Central memory CD8-positive, alpha-beta T cell (primary cell): ENCODE results near the gene CMPK2.
"Not testable (repeated sequence)": the region's sequence is repeated elsewhere in the genome, so short reads cannot be mapped to it uniquely, and the experiment has no call there.

Source experiments
- ATAC-seq: fragments of 150-1000 bp; cut with Tn5 transposase; replicated peaks from 2 replicates; pipeline ENCODE4 v1.10.0; 2022; ENCODE audit warnings: mild to moderate bottlenecking, moderate FRiP score, moderate number of reproducible peaks; ENCODE audit not compliant: poor library complexity, severe bottlenecking; ENCODE audit errors: extremely low read depth
- DNase-seq, 2 donors: peaks; one replicate each; pipeline ENCODE4 v3.0.0; 2021; ENCODE audit warnings: low spot score in 2 of 2
- H3K27ac Mint-ChIP-seq: one replicate; pipeline ENCODE4 v1.8.0; 2022; ENCODE audit warnings: low read depth, mild to moderate bottlenecking, moderate library complexity, mixed read lengths
- H3K27me3 Mint-ChIP-seq: one replicate; pipeline ENCODE4 v1.8.0; 2022; ENCODE audit warnings: mixed read lengths
- H3K36me3 Mint-ChIP-seq: one replicate; pipeline ENCODE4 v1.8.0; 2022; ENCODE audit warnings: mild to moderate bottlenecking, moderate library complexity, mixed read lengths; ENCODE audit not compliant: insufficient read depth
- H3K4me1 Mint-ChIP-seq: one replicate; pipeline ENCODE4 v1.8.0; 2022; ENCODE audit warnings: mixed read lengths
- H3K4me3 Mint-ChIP-seq: one replicate; pipeline ENCODE4 v1.8.0; 2022; ENCODE audit warnings: mild to moderate bottlenecking, moderate library complexity, mixed read lengths
- H3K9me3 Mint-ChIP-seq: one replicate; pipeline ENCODE4 v1.8.0; 2022; ENCODE audit warnings: mixed read lengths

The CMPK2 gene

GRCh38 chr2:6865346-6866274 is at the start of gene CMPK2:
TSS of gene CMPK2 (minus strand) at chr2:6865907. CDS start at chr2:6865696, 211 bp downstream.
- Mint-ChIP-seq H3K4me3 (peak within 1 kb of the TSS; percentile 91), H3K4me1 (peaks cover 34% of the 10 kb centered on the region)

GRCh38 chr2:6915399-6915798 is 49.7 kb upstream of the CMPK2 start:
- Mint-ChIP-seq H3K27me3 (no peaks in the 10 kb centered on the region), H3K4me3 (no peak overlapping the region), H3K27ac (no peak overlapping the region), H3K9me3 (no peaks in the 10 kb centered on the region), H3K36me3 (peaks cover 8% of the 10 kb centered on the region), H3K4me1 (peaks cover 56% of the 10 kb centered on the region)
- no peak for DNase-seq
- ATAC-seq = no peak

More at GRCh38 chr2:6865346-6866274, at the start of gene CMPK2:
- Mint-ChIP-seq H3K9me3 (peaks cover under 1% of the 10 kb centered on the region), H3K27ac (peak within 1 kb of the TSS; percentile 89), H3K36me3 (peaks cover 7% of the 10 kb centered on the region), H3K27me3 (no peaks in the 10 kb centered on the region)
- peak; percentile 79 for ATAC-seq
- DNase-seq = peak; percentile 54 to 72

GRCh38 chr2:6914828-6915227 is 49.1 kb upstream of the CMPK2 start:
- H3K4me1 Mint-ChIP-seq = peaks cover 58% of the 10 kb centered on the region
- no peak overlapping the region for H3K4me3 Mint-ChIP-seq
- H3K9me3 Mint-ChIP-seq = no peaks in the 10 kb centered on the region
- DNase-seq = no peak
- H3K27me3 Mint-ChIP-seq = no peaks in the 10 kb centered on the region
- H3K27ac Mint-ChIP-seq = no peak overlapping the region
- ATAC-seq = no peak
- H3K36me3 Mint-ChIP-seq = peaks cover 9% of the 10 kb centered on the region

- H3K27ac Mint-ChIP-seq = peak overlapping the region; percentile 16
- no peaks in the 10 kb centered on the region for H3K27me3 Mint-ChIP-seq
- no peak for DNase-seq
- H3K36me3 Mint-ChIP-seq = peaks cover 7% of the 10 kb centered on the region
- peaks cover 59% of the 10 kb centered on the region for H3K4me1 Mint-ChIP-seq
- H3K9me3 Mint-ChIP-seq = no peaks in the 10 kb centered on the region
- no peak for ATAC-seq
- peak overlapping the region; percentile 47 for H3K4me3 Mint-ChIP-seq
Observed at GRCh38 chr2:6913415-6914157, 47.9 kb upstream of the CMPK2 start.

- H3K4me3 Mint-ChIP-seq = no peak overlapping the region
- no peaks in the 10 kb centered on the region for H3K27me3 Mint-ChIP-seq
- H3K36me3 Mint-ChIP-seq = peaks cover 6% of the 10 kb centered on the region
- no peak for ATAC-seq
- peaks cover 75% of the 10 kb centered on the region for H3K4me1 Mint-ChIP-seq
- H3K27ac Mint-ChIP-seq = peak overlapping the region; percentile 14
- no peaks in the 10 kb centered on the region for H3K9me3 Mint-ChIP-seq
- no peak for DNase-seq
Observed at GRCh38 chr2:6911721-6912120, 46.0 kb upstream of the CMPK2 start.

GRCh38 chr2:6909431-6910385 is 44.0 kb upstream of the CMPK2 start:
- ATAC-seq = peak; percentile 98

GRCh38 chr2:6908291-6908690 is 42.6 kb upstream of the CMPK2 start:
- peaks cover 70% of the 10 kb centered on the region for H3K4me1 Mint-ChIP-seq
- no peak for DNase-seq
- peak overlapping the region; percentile 85 for H3K27ac Mint-ChIP-seq
- H3K4me3 Mint-ChIP-seq = no peak overlapping the region
- ATAC-seq = no peak
- H3K9me3 Mint-ChIP-seq = no peaks in the 10 kb centered on the region
- H3K27me3 Mint-ChIP-seq = no peaks in the 10 kb centered on the region
- peaks cover 2% of the 10 kb centered on the region for H3K36me3 Mint-ChIP-seq

More at GRCh38 chr2:6909431-6910385, 44.0 kb upstream of the CMPK2 start:
- DNase-seq = peak in 1 of 2 donors; percentile 27
- Mint-ChIP-seq H3K27me3 (no peaks in the 10 kb centered on the region), H3K4me3 (peak overlapping the region; percentile 64), H3K36me3 (peaks cover 5% of the 10 kb centered on the region), H3K4me1 (peaks cover 80% of the 10 kb centered on the region), H3K9me3 (no peaks in the 10 kb centered on the region), H3K27ac (peak overlapping the region; percentile 85)

- ATAC-seq (no peak), DNase-seq (no peak)
- Mint-ChIP-seq H3K36me3 (peaks cover 2% of the 10 kb centered on the region), H3K27ac (peak overlapping the region; percentile 39), H3K4me1 (peaks cover 60% of the 10 kb centered on the region), H3K9me3 (peaks cover 6% of the 10 kb centered on the region), H3K27me3 (no peaks in the 10 kb centered on the region), H3K4me3 (no peak overlapping the region)
Observed at GRCh38 chr2:6906165-6906741, 40.5 kb upstream of the CMPK2 start.

- Mint-ChIP-seq H3K4me3 (no peak overlapping the region), H3K36me3 (peaks cover 2% of the 10 kb centered on the region), H3K27me3 (no peaks in the 10 kb centered on the region), H3K27ac (peak overlapping the region; percentile 39), H3K4me1 (peaks cover 54% of the 10 kb centered on the region), H3K9me3 (peaks cover 6% of the 10 kb centered on the region)
- ATAC-seq = no peak
- no peak for DNase-seq
Observed at GRCh38 chr2:6905668-6906067, 40.0 kb upstream of the CMPK2 start.

- not testable (repeated sequence) for H3K36me3 Mint-ChIP-seq, H3K9me3 Mint-ChIP-seq, H3K4me3 Mint-ChIP-seq, H3K27me3 Mint-ChIP-seq, DNase-seq, ATAC-seq
- H3K27ac Mint-ChIP-seq = peak overlapping the region; percentile 46
- peaks cover 24% of the 10 kb centered on the region for H3K4me1 Mint-ChIP-seq
Observed at GRCh38 chr2:6902581-6902980, 36.9 kb upstream of the CMPK2 start.

- Mint-ChIP-seq H3K27me3 (no peaks in the 10 kb centered on the region), H3K4me3 (no peak overlapping the region), H3K27ac (no peak overlapping the region), H3K36me3 (peaks cover 4% of the 10 kb centered on the region), H3K4me1 (peaks cover 6% of the 10 kb centered on the region), H3K9me3 (peaks cover 6% of the 10 kb centered on the region)
- DNase-seq = no peak
- no peak for ATAC-seq
Observed at GRCh38 chr2:6896930-6897759, 31.4 kb upstream of the CMPK2 start.
